Measurements from ENCODE around the gene RTTN.
A peak's percentile ranks its signal among the peaks of the same experiment; 100 is the strongest.

Gene RTTN

GRCh38 chr18:70197844-70198243 is 7.6 kb downstream of the RTTN start:
- no peak for DNase-seq

GRCh38 chr18:70197026-70197425 is 8.5 kb downstream of the RTTN start:
- no peak for DNase-seq

DNA sequence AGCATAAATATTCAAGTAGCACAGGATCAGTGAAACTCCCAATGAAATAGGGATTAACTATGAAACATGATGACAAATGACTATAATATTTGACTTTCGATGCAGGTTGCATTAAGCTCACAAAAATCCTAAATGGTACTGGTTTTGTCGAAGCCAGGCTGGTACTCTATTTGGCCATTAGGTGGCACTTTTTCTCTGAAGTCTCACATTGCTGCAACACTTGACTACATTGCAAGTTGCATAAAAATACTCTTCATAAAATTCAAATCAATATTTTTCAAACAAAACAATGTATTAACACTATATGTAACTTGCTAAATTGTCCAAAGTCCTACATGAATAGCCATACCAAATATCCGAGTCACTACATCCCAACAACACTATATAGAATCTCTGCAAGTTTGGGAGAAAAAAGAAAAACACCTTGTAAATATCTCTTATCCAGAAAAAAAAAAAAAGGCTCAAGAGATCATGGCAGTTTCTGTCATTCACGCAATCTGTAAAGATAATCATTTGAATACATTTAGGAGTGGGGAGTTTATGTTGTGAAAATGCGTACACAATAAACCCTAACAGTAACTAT is 9.5 kb downstream of the RTTN start:
- DNase-seq: peak in 13 of 51 donors; percentile 5 to 43 (median 12)

- no peak for DNase-seq
These were observed 10.4 kb downstream of the RTTN start for GRCh38 chr18:70195014-70195614.

DNA sequence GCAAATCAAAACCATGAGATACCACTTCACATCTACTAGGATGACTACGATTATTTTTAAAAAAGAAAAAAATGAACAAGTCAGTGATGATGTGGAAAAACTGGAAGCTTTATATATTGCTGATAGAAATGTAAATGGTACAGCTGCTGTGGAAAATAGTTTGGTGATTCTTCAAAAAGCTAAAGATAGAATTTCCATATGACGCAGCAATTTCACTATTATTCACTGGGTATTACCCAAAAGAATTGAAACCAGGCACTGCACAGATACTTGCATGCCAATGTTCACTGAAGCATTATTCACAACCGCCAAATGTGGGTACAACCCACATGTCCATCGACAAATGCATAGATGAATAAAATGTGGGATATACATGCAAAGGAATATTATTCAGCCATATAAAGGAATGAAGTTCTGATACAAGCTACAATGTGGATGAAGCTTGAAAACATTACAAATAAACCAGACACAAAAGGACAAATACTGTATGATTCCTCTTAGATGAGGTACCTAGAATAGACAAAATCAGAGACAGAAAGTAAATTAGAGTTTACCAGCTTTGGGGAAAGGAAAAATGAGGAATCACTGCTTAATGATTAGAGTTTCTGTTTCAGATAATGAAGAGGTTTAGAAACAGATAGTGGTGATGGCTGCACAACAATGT is 11.1 kb downstream of the RTTN start:
- no peak for DNase-seq

DNA sequence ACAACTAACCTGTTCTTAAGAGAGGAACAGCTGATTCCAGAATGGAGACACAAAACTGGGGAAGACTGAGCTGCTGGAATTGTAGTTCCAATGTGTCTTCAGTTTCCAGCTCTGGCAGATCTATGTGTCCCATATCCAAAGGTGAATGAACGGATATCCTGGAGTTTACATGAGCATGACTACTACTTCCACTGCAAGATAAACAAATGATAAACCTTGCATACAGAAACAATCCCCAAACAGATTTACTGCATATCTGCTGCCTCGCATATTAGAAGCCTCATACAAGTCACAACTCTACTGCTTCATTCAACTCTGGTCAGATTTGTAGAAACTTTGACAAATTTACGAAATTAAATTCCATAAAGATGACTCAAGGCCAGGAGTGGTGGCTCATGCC is 15.0 kb downstream of the RTTN start:
- DNase-seq: no peak

GRCh38 chr18:70188113-70188512 is 17.4 kb downstream of the RTTN start:
- no peak for DNase-seq

DNA sequence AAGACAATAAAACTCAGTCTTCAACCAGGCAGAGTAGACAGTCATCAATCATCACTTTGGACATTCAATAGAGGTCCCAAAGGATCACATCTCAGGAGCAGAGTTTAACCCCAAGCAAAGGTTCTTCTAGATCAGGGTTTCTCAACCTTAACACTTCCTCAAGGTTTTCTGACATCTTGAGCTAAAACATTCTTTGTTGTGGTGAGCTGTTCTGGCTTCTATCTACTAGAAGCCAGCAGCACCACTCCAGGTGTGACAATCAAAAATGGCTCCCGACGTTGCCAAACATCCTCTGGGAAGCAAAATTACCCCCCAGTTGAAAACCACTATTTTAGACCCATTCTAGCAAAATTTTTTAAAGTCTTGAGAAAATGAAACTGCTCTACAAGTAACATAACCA is 22.0 kb downstream of the RTTN start:
- DNase-seq: no peak

DNA sequence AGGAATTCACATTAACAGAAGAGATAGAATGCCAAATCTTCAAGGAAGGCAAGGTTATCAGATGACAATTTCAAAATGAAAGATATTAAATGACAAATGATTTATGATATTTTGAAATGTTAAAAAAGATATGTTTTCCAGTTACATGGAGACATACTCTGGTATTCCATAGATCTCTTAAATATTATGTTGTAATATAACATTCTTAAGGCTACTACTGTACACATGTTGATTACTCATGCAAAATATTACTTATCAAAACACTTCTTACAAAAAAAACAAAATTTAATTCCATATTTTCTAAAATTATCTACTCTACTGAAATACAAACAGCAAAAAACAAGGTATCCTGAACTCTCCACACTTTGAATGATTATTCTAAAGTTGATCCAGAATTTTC is 22.9 kb downstream of the RTTN start:
- DNase-seq: no peak

DNA sequence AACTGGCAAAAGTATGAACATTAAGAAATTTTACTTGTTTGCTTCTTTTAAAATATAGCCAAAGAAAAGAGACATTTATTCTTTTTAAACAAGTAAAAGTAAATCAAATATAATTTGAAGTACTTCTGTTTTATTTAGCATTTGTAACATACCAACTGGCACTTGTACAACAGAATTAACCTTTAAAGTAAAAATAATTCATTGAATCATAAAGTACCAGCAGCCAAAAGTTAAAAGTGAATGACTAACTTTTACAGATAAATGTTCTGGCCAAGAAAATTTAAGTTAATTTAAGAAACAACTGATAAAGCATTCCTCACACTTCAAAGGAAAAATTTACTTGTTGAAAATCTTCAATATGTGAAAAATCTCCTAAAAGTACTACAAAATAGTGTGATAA is 23.8 kb downstream of the RTTN start:
- no peak for DNase-seq

GRCh38 chr18:70181015-70181414 is 24.5 kb downstream of the RTTN start:
- DNase-seq: no peak

- no peak for DNase-seq
These were observed 28.9 kb downstream of the RTTN start for GRCh38 chr18:70176537-70176936.

DNA sequence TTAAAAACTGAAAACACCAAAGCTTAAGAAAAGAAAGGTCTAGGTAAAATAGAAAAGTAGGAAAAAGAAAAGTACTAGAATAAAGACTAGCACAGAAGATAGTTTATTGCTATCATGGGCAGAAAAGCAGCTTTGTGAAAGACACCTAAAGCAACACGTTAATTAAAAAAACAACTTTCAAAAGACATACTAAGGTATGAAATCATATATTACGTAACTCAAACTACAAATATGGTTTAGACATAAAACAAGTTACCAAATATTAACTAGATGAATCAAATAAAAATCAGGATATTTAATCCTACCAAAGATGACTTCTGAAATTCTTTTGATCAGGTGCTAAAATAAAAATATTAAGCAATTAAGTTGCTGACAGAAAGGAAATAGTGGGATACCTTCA is 30.3 kb downstream of the RTTN start:
- no peak for DNase-seq

DNA sequence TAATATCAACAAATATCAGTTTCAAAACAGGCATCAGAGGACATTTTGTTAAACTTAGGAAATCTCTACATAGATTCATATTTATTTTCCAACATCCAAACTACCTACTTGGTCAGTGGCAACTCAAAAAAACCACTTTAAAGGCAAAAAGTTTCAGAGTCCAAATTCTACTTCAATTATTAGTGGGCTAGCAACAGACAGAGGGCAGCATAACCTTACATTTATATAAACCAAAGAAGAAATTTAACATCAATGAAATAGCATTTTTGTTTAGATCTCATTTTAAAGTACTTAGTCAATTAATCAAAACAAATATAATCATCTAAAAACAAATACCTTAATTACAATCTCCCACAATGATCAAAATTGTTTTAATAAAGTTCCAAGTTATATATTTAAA is 33.3 kb downstream of the RTTN start:
- DNase-seq: no peak

DNA sequence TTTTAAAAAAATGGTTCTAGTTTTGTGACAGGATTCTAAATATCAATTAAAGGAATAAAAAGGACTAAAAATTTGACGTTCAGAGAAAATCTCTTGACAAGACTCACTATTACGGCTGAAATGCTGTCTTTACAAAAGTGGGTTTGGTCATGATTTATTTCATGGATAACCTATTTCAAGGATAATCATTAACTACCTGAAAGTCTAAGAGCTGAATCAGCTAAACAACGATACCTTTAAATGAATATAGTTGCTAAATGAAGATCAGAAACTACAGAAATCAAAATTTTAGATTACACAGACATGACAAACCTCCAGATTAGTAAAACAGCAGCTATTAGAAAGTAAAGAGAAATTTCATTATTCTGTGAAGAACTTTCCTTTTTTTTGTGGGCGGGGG is 35.7 kb downstream of the RTTN start:
- no peak for DNase-seq

DNA sequence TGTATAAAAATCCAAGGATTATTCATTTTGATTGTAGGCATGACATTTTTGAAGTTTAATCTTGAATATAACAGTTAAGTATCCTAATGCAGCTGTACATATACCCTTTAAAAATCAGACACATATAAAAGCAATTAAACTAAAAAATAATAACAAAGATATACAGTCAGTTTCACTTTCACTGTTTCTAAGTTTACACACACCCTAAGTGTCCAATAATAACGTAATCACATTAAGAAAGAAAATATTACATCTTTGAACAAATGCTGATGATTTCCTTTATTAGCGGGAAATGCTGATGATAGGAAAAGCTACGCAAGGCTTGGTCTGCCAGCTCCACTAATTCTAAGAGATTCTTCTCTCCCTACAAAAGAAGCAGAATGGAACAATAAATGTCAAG is 38.8 kb downstream of the RTTN start:
- no peak for DNase-seq

DNA sequence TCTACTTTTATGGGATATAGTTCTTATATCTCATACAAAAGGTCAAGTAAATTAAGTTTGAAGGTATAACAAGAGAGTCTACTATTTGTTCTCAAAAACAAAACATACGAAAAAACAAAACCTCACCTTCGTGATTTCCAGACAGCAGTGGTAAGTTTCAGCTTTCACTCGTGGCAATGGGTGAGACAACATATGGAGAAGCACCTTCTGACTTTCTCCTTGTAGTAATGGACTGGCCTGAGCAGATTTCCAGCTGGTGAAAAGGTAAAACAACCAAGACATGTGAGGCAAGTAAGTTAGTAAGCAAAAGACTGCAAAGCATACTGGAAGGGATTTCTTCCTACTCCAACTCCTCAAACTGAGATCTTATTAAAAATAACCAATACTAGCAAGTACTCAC is 39.6 kb downstream of the RTTN start:
- no peak for DNase-seq

GRCh38 chr18:70160073-70160678 is 45.3 kb downstream of the RTTN start:
- DNase-seq: no peak

DNA sequence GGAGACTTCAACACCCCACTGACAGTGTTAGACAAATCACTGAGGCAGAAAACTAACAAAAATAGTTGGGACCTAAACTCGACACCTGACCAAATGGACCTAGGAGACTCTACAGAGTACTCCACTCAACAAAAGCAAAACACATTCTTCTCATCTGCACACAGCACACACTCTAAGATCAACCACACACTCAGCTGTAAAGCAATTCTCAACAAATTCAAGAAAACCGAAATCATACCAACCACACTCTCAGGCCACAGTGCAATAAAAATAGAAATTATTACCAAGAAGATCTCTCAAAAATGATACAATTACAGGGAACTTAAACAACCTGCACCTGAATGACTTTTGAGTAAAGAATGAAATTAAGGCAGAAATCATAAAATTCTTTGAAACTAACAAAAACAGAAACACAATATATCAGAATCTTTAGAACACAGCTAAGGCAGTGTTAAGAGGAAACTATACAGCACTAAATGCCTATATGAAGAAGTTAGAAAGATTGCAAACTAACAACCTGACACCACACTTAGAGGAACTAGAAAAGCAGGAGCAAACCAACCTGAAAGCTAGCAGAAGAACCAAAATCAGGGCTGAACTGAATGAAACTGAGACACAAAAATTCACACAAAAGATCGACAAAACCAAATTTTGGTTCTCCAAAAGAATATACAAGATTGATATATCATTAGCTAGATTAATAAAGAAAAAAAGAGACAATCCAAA is 46.3 kb downstream of the RTTN start:
- no peak for DNase-seq

GRCh38 chr18:70156886-70157285 is 48.6 kb downstream of the RTTN start:
- DNase-seq: no peak

GRCh38 chr18:70154591-70155194 is 50.8 kb downstream of the RTTN start:
- DNase-seq: no peak

GRCh38 chr18:70151614-70152013 is 53.9 kb downstream of the RTTN start:
- DNase-seq: no peak
